NCI-H226 (cell line): Measurements from ENCODE around the gene NTF3.
"Not testable (repeated sequence)": the region's sequence is repeated elsewhere in the genome, so short reads cannot be mapped to it uniquely, and the experiment has no call there.

ENCODE experiments used
- DNase-seq: peaks from one replicate; pipeline ENCODE4 v3.0.0-alpha.2; 2015

The NTF3 gene

DNA sequence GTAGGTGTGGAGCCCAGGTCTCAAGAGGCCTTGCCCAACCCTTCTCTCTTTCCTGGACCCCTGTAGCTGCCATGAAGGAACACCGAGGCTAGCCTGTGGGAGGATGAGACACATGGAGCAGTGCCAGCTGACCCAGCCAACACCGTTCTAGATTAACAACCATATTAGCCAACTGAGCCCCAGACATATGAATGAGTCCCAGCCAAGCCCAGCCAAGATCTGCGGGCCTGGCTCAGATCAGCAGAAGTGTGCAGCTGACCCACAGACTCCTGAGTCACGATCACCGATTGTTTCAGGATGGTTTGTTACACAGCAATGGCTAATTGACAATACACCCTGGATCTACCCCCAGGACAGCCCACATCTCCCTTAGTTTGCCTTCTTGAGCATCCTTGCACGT, 82.1 kb downstream of the NTF3 start:
- no peak for DNase-seq

GRCh38 chr12:5514545-5514944, 82.6 kb downstream of the NTF3 start:
- DNase-seq = no peak

DNA sequence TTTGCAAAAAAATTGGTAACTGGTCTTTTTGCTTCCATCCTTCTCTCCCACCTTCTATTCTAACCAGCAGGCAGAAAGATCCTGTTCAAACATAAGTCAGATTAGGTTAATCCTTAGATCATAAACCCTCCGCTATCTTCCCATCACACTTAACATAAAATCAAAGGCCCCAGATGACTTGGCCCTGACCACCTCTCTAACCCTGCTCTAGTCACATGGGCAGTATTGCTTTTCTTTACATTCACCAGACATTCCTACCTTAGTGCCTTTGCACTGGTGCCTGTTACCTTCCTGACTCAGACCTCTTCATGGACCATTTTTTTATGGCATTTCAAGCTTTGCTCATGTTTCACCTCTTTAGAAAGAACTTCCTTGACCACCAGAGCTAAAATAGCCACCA, 83.5 kb downstream of the NTF3 start:
- DNase-seq = no peak

GRCh38 chr12:5516371-5517241, 84.7 kb downstream of the NTF3 start:
- no peak for DNase-seq

DNA sequence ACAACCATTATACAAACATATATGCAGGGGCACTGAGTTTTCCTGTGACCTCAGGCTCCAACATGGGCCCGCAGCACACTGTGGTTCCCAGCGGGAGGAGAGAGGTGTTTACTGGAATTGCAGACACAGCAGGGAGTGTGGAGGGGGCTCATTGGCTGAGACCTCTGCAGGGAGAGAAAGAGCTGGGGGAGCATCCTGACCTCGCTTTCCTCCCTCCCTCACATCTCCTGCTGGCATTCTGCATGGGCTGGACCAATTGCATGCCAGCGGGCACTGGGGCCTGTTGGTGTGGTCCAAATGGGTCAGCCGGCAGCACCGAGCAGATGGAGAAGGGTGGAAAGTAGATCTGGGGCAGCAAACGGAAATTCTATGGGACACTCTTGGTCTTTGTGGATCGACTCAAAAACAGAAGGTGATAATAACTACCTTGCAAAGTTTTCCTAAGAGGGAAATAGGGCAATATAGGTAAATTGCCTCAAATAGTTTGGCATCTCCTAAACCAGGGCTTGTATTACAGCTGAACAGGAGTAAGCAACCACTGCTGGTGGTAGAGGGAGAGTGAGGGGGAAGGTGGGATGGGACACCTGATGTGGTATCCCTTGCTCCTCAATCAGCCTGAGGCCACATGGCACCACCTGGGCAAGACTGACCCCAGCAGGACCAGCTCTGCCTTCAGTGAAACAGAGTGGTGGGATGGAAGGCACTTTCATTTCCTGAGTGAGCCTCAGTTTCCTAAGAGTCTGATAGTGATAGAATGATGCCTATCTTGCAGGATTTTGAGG, 86.9 kb downstream of the NTF3 start:
- no peak for DNase-seq

- DNase-seq = no peak
These were observed 88.1 kb downstream of the NTF3 start for GRCh38 chr12:5520037-5520436.

GRCh38 chr12:5520831-5521230, 88.9 kb downstream of the NTF3 start:
- DNase-seq = no peak

- no peak for DNase-seq
These were observed 89.8 kb downstream of the NTF3 start for GRCh38 chr12:5521456-5522325.

- DNase-seq = no peak
These were observed 90.8 kb downstream of the NTF3 start for GRCh38 chr12:5522432-5523335.

DNA sequence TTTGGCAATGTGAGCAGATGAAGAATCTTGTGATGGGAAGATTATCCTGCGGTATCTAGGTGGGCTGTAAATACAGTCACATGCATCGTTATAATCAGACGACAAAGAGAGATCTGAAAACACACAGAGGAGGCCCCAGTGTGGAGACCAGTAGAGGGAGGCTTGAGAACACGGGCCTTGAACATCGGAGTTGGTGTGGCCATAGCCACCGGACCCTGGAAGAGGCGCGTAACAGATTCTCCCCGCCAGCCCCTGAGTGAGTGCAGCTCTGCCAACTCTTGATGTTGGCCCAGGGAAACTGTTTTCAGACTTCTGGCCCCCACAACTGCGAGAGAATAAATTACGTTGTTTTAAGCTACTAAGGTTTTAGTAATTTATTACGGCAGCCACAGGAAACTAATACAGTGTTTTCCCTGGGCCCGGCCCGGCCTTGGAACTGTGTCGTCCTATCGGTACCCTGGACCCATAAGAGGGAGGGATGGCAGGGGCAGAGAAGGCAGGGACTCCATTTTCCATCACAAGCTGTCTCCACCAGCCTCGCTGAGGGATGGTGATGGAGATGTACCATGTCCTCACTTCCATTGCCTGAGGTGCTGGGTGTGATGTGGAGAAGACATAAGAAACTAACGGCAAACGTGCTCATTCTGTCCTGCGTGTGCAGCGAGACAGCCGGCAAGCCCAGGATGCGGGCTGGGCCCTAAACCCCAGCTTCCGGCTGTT, 91.6 kb downstream of the NTF3 start:
- no peak for DNase-seq

DNA sequence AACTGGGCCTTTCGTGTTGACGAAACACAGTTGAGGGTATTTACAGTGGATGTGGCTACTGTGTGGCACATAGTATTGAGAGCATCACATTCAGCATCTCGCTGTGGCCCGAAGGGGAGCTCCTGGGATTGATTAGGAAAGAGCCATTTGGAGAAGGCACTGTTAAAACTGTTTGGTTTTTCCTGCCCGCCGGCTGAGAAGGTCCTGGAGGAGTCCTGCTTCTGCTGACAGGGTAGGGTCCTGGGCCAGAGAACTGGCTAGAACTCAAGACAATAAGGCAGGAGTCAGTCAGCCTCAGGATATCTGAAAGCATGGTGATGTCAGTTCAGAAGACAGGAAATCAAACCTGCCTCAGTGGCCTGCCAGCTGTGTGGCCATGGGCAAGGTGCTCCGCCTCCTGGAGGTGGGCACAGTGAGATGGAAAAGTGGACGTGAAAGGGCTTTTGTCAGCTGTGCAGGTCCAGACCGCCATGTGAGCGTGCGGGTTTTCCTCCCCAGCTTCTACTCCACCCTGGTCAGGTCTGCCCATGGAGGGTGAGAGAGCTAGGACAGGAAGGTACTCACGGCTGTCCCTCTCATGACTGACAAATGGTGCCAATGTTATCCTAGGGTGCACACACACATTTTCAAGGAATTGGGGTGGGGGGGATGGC, 92.3 kb downstream of the NTF3 start:
- DNase-seq = no peak

DNA sequence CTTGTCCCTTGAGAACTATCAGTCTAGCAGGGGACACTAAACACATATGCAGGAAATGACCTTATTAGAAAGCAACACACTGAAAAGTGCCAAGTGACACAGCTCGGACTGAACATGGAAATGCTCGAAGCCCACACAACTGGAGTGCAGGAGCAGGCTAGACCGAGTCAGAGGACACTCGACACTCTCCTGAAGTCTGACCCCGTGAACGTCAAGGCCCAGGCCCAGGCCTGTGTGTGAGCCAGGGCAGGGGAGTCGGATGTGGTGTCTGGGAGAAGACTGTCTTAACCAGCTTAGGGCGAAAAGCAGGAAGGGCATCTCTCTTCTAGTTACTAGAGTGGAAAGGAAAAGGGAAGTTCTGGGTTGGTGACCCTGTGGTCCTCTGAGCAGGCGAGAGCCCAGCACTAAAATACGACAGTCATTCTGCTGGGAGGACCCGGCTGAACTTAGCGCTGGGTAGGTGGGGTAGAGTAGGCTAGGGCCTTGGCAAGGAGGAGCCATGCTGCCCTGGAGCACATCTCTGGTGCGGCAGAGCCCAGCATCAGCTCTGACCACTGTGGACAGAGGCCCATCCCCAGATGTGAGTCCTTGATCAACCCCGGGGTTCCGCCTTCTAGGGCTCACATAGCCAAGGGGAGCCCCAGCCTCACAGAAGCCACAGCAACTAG, 93.0 kb downstream of the NTF3 start:
- DNase-seq = no peak

- no peak for DNase-seq
These were observed 94.0 kb downstream of the NTF3 start for GRCh38 chr12:5525783-5526367.

DNA sequence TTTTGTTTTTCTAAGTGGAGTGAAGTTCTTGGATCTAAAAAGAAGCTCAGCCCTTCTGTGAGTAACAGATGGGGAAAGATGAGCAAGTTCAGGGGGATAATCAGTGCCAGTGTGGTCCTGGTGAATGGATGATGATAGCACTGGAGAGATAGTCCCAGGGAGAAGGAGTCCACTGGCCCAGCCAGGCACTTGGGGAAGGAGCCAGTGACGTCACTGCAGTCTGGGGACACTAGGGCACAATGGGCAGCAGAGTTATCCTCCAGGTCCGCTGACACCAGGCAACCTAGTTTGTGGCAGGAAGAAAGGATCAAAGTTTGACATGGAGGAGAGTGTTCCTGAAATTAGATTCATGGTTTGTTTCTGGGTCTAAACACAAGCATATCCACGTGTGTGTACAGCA, 101.5 kb downstream of the NTF3 start:
- DNase-seq = no peak

DNA sequence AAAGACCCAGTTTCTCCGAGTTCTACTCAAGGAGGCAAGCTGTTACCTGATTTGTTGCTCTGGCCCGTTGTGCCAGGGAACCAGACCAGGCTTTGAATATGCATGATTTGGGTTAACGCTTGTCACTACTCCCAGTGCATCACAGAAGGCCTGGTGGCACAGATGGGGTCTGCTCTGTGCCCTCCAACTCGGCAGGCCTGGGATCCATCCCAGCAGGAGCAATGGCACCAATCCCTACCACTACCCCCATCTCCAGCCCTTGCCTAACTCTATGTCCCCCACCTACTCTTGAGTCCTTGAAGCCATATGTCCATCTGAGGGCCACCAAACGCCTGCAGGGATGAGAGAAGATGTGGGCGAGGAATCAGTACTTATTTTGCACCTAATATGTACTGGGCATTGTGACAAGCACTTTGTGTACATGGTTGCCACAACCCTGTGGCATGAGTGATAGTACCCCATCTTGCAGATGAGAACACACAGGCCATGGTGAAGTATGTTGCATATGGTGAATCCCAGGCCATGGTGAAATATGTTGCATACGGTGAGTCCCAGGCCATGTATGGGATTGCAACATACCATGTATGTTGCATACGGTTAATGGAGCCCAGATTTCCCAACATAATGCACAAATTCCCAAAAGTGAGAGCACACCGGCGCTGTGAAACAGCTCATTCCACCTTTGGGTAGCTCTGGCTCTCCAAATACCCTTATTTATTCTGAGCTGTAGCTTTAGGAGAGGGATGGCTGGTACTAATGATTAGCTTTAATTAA, 102.7 kb downstream of the NTF3 start:
- no peak for DNase-seq

GRCh38 chr12:5535541-5535940, 103.6 kb downstream of the NTF3 start:
- DNase-seq = no peak

DNA sequence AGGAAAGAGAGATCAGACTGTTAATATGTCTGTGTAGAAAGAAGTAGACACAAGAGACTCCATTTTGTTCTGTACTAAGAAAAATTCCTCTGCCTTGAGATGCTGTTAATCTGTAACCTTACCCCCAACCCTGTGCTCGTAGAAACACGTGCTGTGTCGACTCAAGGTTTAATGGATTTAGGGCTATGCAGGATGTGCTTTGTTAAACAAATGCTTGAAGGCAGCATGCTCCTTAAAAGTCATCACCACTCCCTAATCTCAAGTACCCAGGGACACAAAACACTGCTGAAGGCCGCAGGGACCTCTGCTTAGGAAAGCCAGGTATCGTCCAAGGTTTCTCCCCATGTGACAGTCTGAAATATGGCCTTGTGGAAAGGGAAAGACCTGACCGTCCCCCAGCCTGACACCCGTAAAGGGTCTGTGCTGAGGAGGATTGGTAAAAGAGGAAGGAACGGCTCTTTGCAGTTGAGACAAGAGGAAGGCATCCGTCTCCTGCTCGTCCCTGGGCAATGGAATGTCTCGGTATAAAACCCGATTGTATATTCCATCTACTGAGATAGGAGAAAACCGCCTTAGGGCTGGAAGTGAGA, 105.2 kb downstream of the NTF3 start:
- DNase-seq = not testable (repeated sequence)

DNA sequence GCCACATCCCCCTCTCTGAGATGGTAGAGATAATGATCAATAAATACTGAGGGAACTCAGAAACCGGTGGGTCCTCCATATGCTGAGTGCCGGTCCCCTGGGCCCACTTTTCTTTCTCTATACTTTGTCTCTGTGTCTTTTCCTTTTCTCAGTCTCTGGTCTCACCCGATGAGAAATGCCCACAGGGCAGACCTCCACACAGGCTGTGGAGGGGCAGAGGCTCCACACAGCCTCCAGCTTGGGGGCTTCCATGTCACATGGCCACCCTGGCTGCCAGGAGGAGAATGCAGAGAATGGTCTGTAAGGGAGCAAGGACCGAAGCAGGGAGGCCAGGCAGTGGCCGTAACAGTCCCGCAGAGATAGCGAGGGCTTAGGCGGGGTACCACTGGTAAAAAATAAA, 105.9 kb downstream of the NTF3 start:
- DNase-seq = no peak
